Uterus (tissue), 2 donors: ENCODE data around the gene MAP4K4.

Source experiments
- POLR2A ChIP-seq, 2 donors: fragments of 450-650 bp; IDR thresholded peaks; one replicate each; pipeline ENCODE4 v1.6.1; 2016; ENCODE audit warnings: antibody characterized with exemption in 2 of 2, mild to moderate bottlenecking in 1 of 2, moderate library complexity in 1 of 2
- TF ChIP-seq, protein P1 (sequence below), 4 experiments: fragments of 200-600 bp in 2 of 4; fragments of 450-650 bp in 2 of 4; sonication (generic) in 2 of 4; IDR thresholded peaks; one replicate each; pipeline ENCODE4 v1.5.1; 2016 to 2019; ENCODE audit warnings: antibody characterized with exemption in 4 of 4, mild to moderate bottlenecking in 2 of 4, moderate library complexity in 1 of 4

DNA sequence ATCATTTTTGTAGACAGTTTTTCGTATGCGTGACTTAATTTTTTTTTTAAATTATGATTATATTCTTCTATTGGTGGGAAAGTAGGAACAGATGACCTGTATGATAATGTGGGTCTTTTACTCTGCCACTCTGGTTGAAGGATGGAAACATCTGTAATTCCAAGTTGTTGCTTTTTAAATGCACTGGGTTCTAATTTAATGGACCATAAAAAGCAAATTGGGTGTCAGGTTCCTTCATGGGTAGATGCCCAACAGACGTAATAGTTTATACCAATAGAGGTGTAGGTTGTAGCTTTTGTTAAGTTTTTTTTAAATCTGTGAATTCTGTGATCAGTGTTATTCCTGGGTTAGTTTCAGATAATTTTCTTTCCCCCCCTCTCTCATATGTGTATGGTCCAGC, 117.6 kb downstream of the MAP4K4 start:
- TF ChIP-seq, protein P1, sequence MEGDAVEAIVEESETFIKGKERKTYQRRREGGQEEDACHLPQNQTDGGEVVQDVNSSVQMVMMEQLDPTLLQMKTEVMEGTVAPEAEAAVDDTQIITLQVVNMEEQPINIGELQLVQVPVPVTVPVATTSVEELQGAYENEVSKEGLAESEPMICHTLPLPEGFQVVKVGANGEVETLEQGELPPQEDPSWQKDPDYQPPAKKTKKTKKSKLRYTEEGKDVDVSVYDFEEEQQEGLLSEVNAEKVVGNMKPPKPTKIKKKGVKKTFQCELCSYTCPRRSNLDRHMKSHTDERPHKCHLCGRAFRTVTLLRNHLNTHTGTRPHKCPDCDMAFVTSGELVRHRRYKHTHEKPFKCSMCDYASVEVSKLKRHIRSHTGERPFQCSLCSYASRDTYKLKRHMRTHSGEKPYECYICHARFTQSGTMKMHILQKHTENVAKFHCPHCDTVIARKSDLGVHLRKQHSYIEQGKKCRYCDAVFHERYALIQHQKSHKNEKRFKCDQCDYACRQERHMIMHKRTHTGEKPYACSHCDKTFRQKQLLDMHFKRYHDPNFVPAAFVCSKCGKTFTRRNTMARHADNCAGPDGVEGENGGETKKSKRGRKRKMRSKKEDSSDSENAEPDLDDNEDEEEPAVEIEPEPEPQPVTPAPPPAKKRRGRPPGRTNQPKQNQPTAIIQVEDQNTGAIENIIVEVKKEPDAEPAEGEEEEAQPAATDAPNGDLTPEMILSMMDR (IDR thresholded peaks at IDR 0.05), result no peak
- TF ChIP-seq POLR2A (IDR thresholded peaks at IDR 0.05), result no peak
